NCI-H2107 (cell line): ENCODE data around the gene TRIM51.
"Not testable (repeated sequence)": the region's sequence is repeated elsewhere in the genome, so short reads cannot be mapped to it uniquely, and the experiment has no call there.

ENCODE experiments used
- DNase-seq: peaks from one replicate; lab custom pipeline; 2025; lab: John Stamatoyannopoulos, UW

Gene TRIM51, protein sequence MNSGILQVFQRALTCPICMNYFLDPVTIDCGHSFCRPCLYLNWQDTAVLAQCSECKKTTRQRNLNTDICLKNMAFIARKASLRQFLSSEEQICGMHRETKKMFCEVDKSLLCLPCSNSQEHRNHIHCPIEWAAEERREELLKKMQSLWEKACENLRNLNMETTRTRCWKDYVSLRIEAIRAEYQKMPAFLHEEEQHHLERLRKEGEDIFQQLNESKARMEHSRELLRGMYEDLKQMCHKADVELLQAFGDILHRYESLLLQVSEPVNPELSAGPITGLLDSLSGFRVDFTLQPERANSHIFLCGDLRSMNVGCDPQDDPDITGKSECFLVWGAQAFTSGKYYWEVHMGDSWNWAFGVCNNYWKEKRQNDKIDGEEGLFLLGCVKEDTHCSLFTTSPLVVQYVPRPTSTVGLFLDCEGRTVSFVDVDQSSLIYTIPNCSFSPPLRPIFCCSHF

DNA sequence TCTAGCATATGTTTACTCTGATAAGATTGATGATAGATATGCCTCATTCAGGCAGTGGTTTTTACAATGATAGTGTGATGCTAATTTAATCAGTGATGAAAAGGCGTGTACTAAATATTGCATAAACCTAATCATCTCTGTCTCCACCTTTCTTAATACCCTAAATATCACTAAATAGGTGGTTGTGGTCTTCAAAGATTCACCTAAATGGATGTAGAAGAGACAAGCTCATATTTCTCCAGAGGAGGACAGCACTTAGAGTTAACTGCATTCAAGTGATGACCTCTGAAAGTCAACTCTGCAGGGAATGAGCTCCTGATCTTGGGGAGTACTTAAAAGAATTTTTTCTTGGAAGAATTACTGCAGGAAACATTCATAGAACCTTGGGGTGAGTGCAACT lies at the start of gene TRIM51:
TSS of gene TRIM51 (plus strand) at position 301 of the 400 bp plus-strand sequence. CDS start 2,132 bp downstream, outside the sequence.
- not testable (repeated sequence) for DNase-seq

DNA sequence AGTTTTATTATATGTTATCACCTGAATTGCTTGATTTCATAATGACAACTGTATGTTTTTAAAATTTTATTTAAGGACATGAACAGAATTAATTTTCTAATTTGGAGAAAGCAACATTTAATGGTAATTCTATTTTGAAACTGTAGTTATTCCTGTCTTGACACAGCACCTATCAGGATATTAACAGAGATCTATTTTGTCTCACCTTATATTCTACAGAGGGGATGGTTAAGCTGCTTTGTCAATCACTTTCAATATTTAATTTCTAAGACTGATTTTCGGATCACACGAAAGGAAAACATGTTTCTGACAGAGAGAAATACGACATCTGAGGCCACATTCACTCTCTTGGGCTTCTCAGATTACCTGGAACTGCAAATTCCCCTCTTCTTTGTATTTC lies 44.6 kb upstream of the TRIM51 start, which contains the start of gene OR5D16:
TSS of gene OR5D16 (plus strand) at position 301 of the 400 bp plus-strand sequence. CDS start at position 301, 0 bp downstream.
- DNase-seq = no peak

DNA sequence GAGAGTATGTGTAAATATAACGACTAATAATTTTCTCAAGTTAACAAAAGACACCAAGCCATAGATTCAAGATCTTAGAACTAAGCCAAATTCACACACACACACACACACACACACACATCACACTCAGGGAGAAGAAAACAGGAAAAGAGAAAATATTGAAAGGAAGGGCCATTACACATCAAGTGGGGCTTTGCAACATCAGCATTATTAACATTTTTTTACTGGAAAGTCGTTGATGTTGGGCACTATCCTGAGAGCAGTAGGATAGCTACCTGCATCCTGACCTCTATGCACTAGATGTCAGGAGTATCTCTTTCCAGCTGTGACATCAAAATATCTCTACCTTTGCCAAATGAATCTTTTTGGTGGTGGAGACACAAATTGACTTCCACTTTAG lies 35.6 kb upstream of the TRIM51 start:
- no peak for DNase-seq

DNA sequence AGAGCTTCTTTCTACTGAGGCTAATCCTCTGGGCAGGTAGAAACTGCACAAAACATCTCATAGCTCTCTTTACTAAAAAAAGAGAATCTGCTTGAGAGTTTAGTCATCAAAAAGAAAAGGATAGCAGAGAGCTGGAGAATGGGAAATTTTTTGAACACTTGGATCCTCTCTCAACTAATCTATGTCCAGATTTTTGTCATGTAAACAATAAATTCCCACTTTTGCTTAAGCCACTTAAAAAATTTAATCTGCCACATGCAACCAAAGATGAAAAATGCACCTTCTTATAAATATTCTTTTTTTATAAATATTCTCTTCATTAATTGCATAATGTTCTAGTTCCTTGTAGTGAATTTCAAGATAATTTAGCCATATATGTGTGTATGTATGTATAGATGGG lies 34.1 kb upstream of the TRIM51 start:
- no peak for DNase-seq

DNA sequence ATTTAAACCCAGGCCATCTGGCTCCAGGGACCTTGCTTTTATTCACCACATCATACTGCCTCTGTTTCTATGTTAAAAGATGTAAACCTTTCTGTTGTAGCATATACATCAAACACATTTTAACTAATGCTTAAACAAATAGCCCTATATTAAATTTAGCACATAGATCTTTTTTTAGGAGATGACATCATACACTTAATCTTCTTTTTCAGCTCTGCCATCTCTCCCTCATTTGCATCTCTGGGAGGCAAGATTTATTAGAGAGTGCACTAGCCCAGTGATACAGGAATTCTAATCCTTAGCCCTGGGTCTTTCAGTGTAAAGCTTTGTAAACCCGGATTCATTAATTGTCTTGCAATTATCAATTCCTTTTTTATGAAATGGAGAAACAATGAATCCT lies 31.0 kb upstream of the TRIM51 start:
- no peak for DNase-seq

DNA sequence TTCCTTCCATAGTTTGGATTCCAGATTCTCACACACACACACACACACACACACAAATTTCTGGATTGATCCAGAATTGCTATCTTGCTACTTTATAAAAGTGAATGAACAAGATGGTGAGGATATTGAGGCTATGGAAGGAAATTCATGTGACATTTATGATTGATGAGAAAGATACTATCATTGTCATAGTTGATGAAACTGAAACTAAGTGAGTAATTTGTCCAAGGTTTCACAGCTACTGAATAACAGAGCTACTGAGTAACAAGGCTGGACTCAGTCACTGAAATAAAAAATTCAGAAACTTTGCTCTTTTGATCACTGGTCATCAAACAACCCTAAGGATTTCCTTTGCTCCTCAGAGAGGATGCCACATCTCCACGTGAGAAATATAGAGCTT lies 28.4 kb upstream of the TRIM51 start:
- no peak for DNase-seq

DNA sequence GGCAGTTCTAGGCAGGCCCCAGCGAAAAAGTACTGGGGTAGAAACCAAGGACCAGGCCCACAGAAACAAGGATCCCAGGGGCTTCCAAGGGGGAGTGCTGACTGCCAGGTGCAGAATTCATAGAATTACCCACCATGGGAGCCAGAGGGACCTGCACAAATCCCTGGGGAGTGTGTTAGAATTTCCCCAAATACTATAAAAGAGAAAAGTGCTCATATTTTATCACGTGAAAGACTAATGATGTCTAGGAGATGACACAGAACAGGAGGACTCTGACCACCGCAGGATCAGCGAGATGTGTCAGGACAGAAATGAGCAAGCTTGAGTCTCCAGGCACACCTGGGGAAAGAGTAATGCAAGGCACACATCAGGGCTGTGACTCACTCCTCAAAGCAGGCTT lies 15.7 kb upstream of the TRIM51 start:
- DNase-seq = not testable (repeated sequence)

DNA sequence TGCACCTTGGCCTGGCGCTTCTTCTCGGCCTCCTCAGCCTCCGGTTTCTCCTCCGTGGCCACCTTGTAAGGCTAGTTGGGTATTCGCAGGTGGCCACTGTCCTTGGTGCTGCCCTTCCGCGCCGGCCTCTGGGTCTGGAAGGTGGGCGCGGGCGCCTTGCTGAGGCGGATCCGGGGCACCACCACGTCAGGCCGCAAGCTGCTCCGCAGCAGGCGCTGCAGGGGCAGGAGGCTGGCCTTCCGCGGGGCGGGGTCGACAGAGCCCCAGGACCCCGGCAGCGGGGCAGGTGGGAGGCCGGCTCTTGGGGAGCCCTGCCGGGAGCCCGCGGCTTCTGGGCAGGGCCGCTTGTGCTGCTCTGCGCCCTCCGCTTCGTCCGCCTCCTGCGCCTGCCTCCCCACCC lies 10.4 kb upstream of the TRIM51 start:
- DNase-seq = not testable (repeated sequence)

DNA sequence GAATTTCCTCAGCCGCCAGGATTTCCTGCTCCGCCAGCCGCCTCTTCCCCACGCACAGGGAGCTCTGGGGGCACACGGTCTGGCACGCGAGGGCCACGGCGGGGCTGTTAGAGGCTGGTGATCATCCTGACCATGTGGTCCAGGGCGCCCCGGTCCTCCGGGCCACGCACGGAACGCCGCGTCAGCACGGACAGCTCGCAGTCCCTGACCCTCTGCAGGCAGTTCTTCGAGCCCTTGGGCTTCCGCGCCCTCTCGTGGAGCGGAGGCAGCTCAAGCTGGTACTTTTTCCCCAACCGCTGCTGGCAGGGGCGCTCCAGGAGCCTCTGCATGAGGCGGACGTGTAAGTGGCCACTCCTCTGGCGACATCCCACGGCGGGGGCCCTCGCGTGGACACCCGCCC lies 10.0 kb upstream of the TRIM51 start:
- DNase-seq = not testable (repeated sequence)

DNA sequence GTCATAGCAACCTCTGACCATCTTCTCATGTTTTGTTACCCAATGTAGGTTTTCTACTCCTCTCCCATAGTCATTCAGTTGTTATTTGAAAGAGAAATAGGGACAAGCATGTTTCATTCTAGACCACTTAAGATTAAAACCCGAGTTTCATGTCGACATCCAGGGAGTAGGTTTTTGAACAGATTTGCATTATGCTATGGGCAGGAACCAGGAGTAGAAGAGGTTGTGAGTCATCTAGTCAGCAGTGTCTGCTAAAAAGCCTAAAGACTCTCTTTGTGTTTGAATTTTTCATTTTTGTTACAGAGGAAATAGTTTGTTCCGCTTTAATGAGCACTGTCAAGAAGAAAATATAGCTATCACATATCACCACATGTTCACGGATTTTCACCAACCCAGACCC lies 1.9 kb downstream of the TRIM51 start:
- DNase-seq = not testable (repeated sequence)

DNA sequence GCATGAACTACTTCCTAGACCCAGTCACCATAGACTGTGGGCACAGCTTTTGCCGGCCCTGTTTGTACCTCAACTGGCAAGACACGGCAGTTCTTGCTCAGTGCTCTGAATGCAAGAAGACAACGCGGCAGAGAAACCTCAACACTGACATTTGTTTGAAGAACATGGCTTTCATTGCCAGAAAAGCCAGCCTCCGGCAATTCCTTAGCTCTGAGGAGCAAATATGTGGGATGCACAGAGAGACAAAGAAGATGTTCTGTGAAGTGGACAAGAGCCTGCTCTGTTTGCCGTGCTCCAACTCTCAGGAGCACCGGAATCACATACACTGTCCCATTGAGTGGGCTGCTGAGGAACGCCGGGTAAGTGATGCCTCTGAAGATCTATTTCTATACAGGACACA lies 2.4 kb downstream of the TRIM51 start:
- not testable (repeated sequence) for DNase-seq

DNA sequence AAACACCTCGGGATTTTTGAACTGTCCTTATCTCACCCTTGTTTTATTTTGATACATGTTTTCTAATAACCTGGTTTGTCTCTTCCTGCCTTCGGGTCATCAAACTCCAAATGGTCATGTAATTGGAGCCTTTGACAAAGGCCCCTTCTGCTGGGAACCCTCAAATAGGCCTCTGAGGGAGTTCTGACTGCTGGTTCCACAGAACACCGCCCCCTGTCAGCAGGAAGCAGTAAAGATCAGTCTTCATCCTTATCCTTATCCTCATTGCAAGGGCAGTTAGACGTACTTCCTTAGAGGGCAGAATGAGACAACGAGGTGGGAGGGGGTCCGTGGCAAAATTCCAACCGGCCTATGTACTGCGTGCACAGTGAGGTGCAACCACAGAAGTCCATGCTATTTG lies 12.1 kb downstream of the TRIM51 start:
- DNase-seq = no peak

DNA sequence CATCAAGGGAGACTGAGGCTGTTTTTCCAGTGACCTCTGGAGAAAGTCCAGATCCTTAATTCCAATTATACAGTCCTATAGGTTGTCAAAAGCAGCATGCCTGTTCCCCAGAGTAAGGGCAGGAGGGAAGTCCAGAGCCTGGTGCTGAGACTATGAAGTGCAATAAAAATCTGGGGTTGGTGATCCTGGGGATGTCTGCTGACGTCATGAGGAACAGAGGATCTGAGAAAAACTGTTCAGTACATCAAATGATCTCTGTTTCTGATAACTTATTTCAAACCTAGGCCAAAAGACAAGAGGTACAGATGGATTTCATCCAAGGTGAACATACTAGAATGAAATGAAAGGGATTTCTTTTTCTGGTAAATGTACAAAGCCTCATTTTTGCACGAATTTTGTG lies 19.2 kb downstream of the TRIM51 start:
- no peak for DNase-seq

DNA sequence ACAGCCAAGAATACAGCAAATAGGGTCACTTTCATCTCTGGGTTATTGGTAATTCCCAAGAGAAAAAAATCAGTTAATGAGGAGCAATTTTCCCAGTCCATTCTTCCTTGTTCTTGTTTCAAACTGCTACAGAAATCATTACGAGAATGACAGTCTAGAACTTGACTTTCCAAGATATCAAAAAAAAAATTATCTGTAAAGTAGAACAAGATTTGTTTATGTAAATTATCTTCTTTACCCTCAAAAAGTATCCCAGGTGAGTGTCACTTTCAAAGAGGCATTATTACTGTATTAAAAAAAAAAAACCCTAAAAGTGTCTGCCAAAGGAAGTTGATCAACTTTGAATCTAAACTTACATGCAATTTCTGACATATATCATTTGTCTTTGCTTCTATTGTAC lies 31.4 kb downstream of the TRIM51 start, which contains the start of gene OR5W2:
TSS of gene OR5W2 (minus strand) at position 101 of the 400 bp plus-strand sequence. CDS start at position 101, 0 bp downstream.
- no peak for DNase-seq

DNA sequence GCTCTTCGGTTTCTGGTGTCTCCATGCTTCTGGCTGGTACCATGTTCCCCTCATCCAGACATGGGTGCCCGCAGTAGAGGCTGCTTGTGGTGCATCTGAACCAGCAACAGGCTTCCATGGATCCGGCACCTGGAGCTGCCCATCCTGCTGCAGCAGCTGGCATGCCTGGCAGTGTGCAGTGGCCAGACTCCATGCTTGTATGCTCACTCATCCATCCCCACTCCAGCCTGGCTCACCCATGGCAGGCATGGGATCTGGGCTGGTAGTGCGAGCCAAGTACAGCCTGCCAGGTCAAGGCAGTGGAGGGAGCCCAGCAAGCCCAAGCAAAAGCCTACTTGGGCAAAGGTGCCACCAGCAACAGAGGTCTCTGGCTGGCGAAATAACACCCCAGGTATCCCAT lies 37.4 kb downstream of the TRIM51 start:
- no peak for DNase-seq

DNA sequence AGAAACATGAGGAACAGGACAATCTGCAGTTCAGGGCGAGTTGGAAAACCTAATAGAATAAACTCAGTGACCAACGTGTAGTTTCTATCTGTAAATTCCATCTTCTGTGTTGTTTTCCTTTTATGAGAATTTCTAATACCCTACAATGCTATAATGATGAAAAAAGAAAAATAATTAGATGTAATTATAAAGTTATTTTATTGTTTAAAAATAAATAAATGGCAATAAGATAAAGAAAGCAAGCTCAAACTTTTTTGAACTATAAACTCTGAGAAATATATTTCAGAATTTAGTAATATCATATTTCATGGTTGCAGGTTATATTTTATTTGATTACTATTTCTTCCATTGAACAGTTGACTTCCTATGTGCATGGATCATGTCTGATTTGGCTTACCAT lies 53.2 kb downstream of the TRIM51 start, which contains the start of gene OR5I1:
TSS of gene OR5I1 (minus strand) at position 101 of the 400 bp plus-strand sequence. CDS start at position 101, 0 bp downstream.
- DNase-seq = no peak
